GM04504 (cell line): ENCODE data around the gene GPRIN1.
"Not testable (repeated sequence)": the region's sequence is repeated elsewhere in the genome, so short reads cannot be mapped to it uniquely, and the experiment has no call there.

Experiments used
- DNase-seq: peaks from one replicate; pipeline ENCODE4 v3.0.0-alpha.2; 2012; ENCODE audit warnings: low read depth

Gene GPRIN1

GRCh38 chr5:176575066-176575465, 34.9 kb downstream of the GPRIN1 start:
- no peak for DNase-seq

GRCh38 chr5:176574297-176574591, 35.7 kb downstream of the GPRIN1 start:
- no peak for DNase-seq

GRCh38 chr5:176573564-176574296, 36.2 kb downstream of the GPRIN1 start:
- no peak for DNase-seq

- no peak for DNase-seq
These were observed 39.9 kb downstream of the GPRIN1 start for GRCh38 chr5:176570044-176570443.

GRCh38 chr5:176568657-176569056, 41.3 kb downstream of the GPRIN1 start:
- no peak for DNase-seq

GRCh38 chr5:176565760-176566288, 44.1 kb downstream of the GPRIN1 start:
- DNase-seq, result no peak

GRCh38 chr5:176564002-176564401, 46.0 kb downstream of the GPRIN1 start:
- DNase-seq, result no peak

- no peak for DNase-seq
These were observed 47.8 kb downstream of the GPRIN1 start for GRCh38 chr5:176562189-176562588.

GRCh38 chr5:176561259-176561658, 48.7 kb downstream of the GPRIN1 start:
- DNase-seq, result no peak

GRCh38 chr5:176560364-176560763, 49.6 kb downstream of the GPRIN1 start:
- no peak for DNase-seq

- no peak for DNase-seq
These were observed 50.3 kb downstream of the GPRIN1 start for GRCh38 chr5:176559683-176560082.

- DNase-seq, result no peak
These were observed 52.1 kb downstream of the GPRIN1 start for GRCh38 chr5:176557846-176558245.

- DNase-seq, result no peak
These were observed 56.5 kb downstream of the GPRIN1 start for GRCh38 chr5:176553260-176554085.

GRCh38 chr5:176552332-176552869, 57.6 kb downstream of the GPRIN1 start:
- no peak for DNase-seq

GRCh38 chr5:176550937-176551336, 59.0 kb downstream of the GPRIN1 start:
- not testable (repeated sequence) for DNase-seq

- no peak for DNase-seq
These were observed 59.6 kb downstream of the GPRIN1 start for GRCh38 chr5:176550275-176550831.

- DNase-seq, result no peak
These were observed 60.1 kb downstream of the GPRIN1 start for GRCh38 chr5:176549871-176550270.

GRCh38 chr5:176548967-176549444, 61.0 kb downstream of the GPRIN1 start, which contains the start of gene CDHR2:
Gene CDHR2 (plus strand): TSS chr5:176549342. CDS start chr5:176565353, 16,011 bp downstream.
- no peak for DNase-seq

GRCh38 chr5:176547802-176548201, 62.2 kb downstream of the GPRIN1 start:
- no peak for DNase-seq
